Measurements from ENCODE around the gene KCTD17.

The KCTD17 gene

GRCh38 chr22:37089434-37089833 lies 37.9 kb downstream of the KCTD17 start:
- no peak for FAIRE-seq
- no peak for DNase-seq (ENCODE audit: insufficient read length, low spot score)
- TF ChIP-seq, protein P1, sequence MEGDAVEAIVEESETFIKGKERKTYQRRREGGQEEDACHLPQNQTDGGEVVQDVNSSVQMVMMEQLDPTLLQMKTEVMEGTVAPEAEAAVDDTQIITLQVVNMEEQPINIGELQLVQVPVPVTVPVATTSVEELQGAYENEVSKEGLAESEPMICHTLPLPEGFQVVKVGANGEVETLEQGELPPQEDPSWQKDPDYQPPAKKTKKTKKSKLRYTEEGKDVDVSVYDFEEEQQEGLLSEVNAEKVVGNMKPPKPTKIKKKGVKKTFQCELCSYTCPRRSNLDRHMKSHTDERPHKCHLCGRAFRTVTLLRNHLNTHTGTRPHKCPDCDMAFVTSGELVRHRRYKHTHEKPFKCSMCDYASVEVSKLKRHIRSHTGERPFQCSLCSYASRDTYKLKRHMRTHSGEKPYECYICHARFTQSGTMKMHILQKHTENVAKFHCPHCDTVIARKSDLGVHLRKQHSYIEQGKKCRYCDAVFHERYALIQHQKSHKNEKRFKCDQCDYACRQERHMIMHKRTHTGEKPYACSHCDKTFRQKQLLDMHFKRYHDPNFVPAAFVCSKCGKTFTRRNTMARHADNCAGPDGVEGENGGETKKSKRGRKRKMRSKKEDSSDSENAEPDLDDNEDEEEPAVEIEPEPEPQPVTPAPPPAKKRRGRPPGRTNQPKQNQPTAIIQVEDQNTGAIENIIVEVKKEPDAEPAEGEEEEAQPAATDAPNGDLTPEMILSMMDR (IDR thresholded peaks at IDR 0.05; ENCODE audit: insufficient read depth, missing control alignments), result no peak

- DNase-seq (ENCODE audit: insufficient read length, low spot score), result no peak
These were observed 39.6 kb downstream of the KCTD17 start for GRCh38 chr22:37090920-37091695.

GRCh38 chr22:37091994-37092393 lies 40.5 kb downstream of the KCTD17 start:
- FAIRE-seq, result no peak
- TF ChIP-seq, protein P1 (IDR thresholded peaks at IDR 0.05; ENCODE audit: insufficient read depth, missing control alignments), result no peak

More at GRCh38 chr22:37090920-37091695, 39.6 kb downstream of the KCTD17 start:
- TF ChIP-seq, protein P1 (IDR thresholded peaks at IDR 0.05; ENCODE audit: insufficient read depth, missing control alignments), result no peak
- FAIRE-seq, result no peak

GRCh38 chr22:37092997-37093396 lies 41.5 kb downstream of the KCTD17 start:
- DNase-seq (ENCODE audit: insufficient read length, low spot score), result no peak
- TF ChIP-seq, protein P1 (IDR thresholded peaks at IDR 0.05; ENCODE audit: insufficient read depth, missing control alignments), result no peak
- no peak for FAIRE-seq

More at GRCh38 chr22:37091994-37092393, 40.5 kb downstream of the KCTD17 start:
- no peak for DNase-seq (ENCODE audit: insufficient read length, low spot score)

DNA sequence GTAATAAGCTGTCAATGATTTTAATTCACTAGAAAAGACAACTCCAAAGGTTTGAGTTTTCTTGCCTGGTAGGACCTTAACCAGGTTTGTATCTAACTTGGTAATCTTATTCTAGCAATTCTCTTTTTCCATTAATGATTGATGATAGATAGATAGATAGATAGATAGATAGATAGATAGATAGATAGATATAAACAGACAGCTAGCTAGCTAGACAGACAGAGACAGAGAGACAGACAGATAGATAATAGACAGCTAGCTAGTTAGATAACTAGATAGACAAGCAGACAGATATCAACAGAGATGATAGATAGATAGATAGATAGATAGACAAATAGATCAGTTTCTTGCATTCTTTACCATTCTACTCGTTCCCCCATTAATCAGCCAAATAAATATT lies 42.7 kb downstream of the KCTD17 start:
- FAIRE-seq (no peak), DNase-seq (ENCODE audit: insufficient read length, low spot score) (no peak)
- TF ChIP-seq, protein P1 (IDR thresholded peaks at IDR 0.05; ENCODE audit: insufficient read depth, missing control alignments), result no peak

- DNase-seq (ENCODE audit: insufficient read length, low spot score) (no peak), FAIRE-seq (no peak)
- TF ChIP-seq, protein P1 (IDR thresholded peaks at IDR 0.05; ENCODE audit: insufficient read depth, missing control alignments), result no peak
These were observed 43.6 kb downstream of the KCTD17 start for GRCh38 chr22:37095113-37095512.

DNA sequence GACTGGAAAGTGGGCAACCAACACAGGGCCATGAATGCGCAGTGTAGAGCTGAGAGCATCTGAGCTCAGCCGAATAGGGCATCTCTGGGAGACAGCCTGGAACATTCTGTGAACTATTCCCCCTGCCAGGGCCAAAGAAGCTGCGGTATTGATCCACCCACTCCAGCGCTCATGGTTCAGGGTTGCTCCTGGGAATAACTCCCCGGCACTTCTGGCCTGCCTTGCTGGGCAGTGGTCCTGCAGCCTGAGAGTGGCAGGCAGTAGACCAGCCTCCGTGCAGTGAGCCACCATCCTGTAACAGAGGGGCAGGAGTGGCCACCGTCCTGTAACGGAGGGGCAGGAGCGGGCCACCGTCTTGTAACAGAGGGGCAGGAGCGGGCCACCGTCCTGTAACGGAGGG lies 45.8 kb downstream of the KCTD17 start:
- DNase-seq (ENCODE audit: insufficient read length, low spot score), result no peak
- FAIRE-seq, result no peak

More for the DNA sequence above, 45.8 kb downstream of the KCTD17 start:
- TF ChIP-seq, protein P1 (IDR thresholded peaks at IDR 0.05; ENCODE audit: insufficient read depth, missing control alignments), result no peak
